GM21528 (cell line): Measurements from ENCODE around the gene GLE1.
"Not testable (repeated sequence)": the region's sequence is repeated elsewhere in the genome, so short reads cannot be mapped to it uniquely, and the experiment has no call there.

Source experiments
- ATAC-seq: cut with Tn5 transposase; IDR thresholded peaks from one replicate; pipeline ENCODE4 v1.9.1; 2021; ENCODE audit warnings: mild to moderate bottlenecking, moderate library complexity; ENCODE audit not compliant: unreplicated experiment, low FRiP score

The GLE1 gene

DNA sequence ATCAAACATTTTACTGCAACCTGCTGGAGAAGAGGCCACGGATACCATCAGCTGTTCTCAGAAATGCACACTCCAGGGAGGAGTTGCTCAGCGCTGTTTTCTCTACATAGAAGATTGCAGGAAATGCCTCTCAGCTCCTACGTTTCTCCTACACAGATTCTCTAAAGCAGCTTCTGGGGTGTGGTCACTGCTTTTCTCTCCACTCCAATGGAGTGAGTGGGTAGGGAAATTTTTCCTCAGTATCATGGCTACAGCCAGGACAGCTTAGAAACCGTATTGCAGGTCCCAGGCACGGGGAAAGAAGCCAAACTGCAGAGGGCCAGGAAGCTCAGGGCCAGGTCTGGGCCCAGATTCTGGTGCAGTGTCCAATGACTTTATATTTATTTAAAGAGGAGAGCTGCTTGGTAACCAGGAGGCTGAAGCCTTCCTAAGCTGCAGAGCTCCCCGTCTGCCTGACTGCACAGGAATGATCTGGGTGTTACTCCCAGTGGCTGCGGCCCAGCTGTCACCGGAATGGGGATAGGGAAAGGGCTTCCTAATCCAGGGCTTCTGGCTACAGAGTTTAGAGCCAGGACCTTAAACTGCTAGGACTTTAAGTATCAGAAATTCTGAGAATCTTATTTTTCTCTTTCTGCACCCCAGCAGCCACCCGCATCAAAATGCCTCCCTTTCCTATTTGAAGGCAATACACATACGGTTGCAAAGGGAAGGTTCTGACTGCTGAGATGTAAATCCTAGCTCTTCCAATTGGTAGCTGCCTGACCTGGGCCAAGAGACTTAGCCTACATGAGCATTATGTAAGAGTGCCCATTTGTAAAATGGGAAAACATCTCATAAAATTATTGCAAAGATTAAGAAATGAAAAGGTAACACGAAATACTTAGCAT is 46.5 kb downstream of the GLE1 start:
- no peak for ATAC-seq

DNA sequence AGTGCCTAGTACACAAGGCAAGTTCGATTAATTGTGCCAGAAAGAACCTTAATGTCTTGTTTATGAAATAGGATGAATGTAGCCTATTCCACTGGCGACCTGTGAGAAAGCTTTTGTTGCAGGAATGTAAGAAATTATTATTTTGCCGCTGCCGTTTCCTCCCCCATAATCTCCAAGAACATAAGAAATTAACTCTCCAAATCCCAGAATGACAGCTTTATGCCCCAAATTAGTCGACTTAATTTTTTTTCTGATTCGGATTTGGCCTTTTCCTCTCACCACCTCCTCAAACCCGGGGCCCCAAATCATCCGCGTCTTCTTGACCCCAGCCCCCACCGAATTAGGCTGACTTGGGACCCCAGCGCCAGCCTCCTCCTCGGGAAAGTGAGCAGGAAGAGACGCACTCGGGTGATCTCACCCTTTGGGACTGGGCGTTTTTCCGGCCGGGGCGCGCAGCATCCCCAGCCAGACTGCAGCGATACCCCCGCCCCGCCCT is 47.2 kb downstream of the GLE1 start:
- ATAC-seq, result no peak

DNA sequence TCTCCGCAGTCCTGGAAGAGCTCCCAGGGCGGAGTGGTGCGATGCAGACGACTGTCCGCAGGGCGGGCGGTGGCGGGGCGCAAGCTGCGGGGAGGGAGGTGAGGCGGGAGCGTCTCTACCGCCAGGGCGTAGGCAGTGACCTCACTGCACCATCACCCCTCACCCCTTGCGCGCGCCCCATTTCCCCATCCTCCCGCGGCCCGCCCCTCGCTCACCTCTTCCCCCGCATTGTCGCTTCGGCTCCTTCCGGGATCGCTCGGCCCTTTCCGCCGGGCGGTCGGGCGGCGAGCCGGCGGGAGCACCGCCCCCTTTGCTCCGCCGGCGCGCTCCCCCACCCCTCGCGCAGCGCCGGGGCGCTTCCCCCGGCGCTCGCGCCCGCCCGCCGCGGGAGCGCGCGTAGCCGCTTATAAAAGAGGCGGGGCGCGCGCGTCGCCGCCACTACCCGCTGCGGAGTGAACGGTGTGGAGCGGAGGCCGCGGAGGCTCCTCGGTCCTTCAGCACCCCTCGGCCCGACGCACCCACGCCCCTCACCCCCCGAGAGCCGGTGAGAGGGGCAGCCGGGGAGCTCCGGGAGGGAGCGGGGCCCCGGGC is 47.7 kb downstream of the GLE1 start, which contains the start of gene SPTAN1:
SPTAN1 (plus strand) TSS at position 435 of the 591 bp plus-strand sequence. CDS start 14,154 bp downstream, outside the sequence.
- ATAC-seq, result peak; percentile 70

DNA sequence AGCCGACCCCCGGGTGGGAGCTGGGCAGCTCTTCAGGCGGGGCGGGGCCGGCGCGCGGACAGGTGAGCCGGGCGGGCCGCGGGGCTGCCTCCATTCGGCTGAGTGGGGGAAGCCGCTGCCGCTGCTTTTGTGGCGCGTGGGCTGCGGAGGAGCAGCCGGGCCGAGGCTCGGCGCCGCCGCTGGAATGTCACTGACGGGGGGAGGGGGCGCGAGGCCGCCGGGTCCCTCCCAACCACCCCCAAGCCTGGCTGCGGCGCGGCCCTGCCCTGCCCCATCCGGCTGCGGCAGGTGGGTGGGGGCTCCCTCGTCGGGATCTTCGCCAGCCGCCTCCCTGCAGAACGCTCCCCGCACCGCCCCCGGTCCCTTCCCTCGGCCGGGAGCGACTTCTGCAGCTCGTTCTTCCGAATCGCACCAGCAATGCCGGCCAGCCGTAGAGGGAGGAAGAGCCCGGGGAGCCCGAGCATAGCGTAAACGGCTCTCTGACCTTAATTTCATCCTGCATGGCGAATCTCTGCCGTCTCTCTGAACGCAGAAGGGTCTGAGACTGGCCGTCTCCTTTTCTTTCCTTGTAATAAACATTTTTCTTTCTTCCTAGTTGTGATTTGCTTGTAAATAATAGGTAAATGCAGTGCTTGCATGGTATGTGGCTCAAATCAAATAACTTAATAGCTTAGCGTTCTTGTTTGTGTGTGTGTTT is 48.4 kb downstream of the GLE1 start:
- peak; percentile 33 for ATAC-seq

DNA sequence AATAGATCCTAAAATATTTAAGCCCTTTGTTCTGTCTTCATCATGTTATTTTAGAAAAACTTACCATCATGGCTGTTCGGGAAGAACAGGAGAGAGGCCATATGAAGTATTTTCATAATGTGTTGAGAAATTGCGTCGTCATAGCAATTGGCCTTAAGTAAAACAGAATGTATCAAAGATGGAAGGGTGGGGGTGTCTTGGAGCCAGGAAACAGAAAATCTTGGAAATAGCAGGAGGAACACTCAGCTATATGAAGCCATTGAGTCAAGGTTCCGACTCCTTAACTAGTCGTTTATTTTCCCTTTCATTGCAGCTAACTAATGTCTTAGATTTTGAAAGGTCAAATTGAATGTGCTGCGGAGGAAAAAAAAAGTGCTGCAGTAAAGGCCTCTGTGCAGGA is 49.2 kb downstream of the GLE1 start:
- no peak for ATAC-seq

DNA sequence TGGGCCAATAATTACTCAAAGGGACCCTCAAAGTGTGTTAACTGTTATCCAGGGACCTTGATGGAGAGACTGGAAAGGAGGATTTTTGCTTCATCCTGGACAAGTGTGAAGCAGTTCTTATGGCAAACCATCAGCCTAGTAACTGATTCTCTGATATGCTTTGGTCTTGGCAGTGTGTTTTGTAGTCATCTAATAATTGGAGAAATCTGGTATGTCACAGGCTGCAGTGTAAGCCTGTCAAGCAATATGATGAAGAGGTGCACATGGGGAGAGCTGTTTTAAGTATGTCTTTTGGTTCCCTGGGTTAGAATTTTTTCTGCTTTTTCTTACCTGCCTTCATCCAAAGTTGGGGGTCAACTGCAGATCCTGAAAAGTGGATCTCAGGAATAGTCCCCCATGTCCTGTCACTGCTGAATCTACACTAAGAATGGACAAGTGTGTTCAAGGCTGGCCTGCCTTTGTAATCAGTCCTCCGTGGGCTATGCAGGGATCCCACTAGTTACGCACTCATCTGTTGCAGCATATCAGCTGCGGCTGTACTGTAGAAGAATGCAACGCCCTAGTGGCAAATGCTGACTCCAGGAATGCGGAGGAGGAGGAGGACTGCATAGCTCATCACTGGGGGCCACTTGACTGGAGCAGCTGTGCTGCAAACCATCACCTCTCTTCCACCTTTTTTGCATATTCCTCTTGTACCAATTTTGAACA is 49.8 kb downstream of the GLE1 start:
- no peak for ATAC-seq

DNA sequence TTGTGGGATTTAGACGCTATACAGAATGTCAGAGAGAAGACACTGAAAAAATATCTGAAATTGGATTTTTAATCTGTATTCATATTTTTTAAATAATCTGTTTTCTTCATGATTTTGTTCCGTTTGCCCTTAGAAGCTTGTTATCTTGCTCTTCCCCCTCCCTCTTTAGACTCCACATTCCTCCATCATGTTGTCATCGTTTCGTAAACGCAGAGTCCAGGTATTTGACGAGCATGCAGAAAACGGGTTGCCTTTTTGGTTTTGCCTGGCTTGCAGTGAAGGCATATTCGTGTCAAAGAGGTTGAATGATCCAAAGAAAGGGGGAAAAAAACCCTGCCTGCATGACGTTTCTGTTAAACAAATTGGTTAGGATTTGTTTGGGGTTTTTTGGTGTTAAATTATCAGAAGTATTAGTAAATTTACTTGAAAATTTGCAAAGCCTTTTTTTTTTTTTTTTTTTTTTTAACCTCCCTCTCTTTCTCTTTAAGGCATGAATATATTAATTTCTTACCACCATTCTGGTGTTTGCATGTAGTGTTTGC is 50.7 kb downstream of the GLE1 start:
- ATAC-seq, result no peak

DNA sequence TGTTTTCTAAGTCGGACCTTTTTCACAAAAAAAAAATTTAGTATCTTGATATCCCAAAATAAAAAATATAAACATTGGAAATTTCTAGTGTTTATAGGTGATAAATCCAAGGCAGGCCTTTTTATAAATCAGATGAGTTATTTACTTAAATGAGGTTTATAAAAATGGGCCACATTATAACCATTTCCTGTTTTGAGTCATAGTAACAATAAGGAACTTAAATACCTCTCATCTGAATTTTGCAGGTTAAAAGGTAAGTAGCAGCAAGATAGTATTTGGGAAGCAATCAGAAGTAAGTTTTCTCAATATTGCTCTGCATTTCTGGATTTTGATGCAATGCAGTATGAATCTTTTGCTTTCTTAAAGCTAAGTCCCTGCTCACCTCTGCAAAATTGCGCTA is 51.8 kb downstream of the GLE1 start:
- no peak for ATAC-seq

DNA sequence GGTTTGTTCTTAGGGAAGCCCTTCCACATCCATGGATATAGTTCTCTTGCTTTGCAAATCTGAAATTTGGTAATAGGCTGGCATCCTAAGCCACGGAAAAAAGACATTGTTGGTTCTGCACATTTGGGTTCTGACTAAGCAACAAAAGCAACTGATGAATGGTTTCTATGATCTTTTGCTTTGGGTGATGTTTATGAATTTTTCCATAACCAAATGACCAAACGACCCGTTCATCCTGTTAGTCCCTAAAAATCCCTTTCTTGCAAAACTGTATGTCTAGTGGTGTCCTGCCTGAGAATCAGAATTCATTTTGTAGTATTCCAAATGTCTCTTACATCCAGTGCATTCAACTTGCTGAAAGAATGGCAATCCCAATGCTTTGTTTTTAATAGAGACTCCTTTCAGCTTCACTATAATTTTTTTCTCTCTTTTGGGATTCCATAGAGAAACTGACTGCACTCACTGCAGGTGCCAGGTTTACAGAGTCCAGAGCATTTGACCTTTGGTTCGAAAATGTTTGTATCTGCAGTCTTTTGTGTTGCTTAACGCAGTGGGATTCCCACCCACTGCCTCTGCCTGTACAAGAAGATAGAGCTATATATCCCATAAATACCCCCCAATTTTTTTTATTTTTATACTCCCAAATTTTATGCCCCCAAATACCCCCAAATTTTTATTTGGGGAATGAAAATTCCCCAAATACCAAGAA is 52.6 kb downstream of the GLE1 start:
- ATAC-seq, result no peak

DNA sequence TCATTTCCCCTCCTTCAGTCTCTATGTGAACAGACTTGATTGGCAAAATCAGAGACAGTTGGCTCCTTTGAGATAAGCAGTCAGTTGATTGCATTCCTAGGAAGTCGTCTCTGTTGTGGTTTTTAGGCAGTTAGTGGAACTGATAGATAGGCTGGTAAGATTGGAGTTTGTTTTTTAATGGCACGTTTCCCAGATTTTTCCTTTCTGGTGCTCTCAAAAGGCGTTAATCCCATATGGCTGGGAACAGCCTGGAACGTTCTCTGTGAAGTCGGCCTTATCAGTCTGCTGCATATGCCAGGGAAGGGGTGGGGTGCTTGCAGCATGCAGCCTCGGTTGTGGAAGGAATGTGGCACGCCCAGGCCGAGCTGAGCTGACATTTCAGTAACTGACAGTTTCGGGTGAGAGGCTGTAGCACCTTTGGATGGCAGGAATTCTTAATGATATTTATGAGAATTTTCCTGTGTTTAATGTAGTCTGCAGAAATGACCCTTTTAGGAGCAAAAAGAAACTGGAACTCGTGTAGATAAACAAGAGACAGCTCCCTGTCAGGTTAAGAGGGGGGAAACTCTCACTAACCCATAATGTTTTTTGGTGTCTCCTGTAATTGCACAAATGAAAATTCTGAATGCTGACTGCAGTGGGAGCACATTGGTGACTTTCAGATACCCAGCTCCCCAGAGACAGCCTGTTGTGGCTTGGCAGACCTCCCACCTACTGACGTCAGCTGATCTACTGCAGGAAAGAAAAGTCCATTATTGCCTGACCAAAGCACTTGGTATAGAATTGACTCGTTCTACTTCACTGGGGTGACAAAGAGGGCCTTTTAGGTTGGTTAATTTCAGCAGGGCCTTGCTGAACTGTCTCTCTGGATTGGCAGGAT is 54.2 kb downstream of the GLE1 start:
- ATAC-seq, result no peak

DNA sequence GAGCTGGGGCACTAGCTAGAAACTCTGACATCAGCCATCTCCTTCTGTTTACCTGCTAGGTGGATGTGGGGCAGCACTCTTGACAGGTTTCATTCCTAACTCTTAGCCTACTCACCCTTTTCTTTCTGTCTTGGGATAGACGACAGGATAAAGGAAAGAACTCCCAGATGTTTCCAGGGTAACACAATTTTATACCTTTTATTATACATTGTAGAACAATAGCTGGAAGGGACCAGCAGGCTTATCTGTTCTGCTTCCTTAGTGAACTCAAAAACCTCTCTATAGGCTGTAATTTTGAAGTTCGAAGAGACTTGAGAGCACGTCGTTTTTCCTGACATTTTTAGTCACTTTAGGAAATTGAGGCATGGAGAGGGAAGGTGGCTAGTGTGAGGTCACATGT is 61.1 kb downstream of the GLE1 start:
- ATAC-seq, result no peak

DNA sequence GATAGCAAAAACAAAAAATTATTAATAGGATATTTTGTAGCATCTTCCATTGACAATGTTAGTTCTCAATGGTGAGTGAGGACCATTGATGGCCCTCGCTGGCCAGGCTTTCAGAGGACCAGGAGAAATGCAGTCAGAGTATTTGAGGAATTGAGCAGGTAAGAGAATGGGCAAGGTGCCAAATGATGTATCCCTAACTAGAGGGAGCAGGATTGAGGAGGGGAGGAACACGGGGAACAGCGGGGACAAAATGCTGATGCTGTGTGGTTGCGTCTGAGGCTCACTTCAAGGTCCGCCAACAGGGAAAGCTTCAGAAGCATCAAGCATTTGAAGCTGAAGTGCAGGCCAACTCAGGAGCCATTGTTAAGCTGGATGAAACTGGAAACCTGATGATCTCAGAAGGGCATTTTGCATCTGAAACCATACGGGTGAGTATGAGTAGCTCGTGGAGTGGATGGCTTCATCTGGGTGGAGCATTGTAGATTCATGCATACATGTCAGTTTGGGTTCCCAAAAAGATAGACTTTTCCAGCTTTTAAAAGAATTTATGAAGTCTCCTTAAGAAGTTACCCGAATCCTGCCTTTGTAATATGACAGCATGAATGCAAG is 64.1 kb downstream of the GLE1 start:
- ATAC-seq, result no peak

DNA sequence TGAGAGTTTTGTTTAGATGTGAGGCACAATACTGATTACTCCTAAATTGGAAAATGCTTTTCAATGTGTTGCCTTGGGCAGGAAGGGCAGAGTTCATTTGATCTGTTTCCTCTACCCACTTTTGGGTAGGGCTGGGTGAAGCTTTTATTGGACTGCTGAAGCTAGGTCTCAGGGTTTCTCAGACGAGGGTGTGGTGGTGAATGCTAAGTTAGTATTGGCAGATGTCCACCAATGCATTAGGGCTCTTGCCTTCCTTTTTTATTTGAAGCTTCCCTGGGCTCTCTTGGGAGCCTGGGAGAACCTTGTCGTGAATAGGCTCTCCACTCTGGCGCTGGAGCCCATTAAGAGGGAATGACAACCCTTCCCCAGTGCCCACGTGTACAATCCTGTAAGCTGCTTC is 71.0 kb downstream of the GLE1 start:
- no peak for ATAC-seq

DNA sequence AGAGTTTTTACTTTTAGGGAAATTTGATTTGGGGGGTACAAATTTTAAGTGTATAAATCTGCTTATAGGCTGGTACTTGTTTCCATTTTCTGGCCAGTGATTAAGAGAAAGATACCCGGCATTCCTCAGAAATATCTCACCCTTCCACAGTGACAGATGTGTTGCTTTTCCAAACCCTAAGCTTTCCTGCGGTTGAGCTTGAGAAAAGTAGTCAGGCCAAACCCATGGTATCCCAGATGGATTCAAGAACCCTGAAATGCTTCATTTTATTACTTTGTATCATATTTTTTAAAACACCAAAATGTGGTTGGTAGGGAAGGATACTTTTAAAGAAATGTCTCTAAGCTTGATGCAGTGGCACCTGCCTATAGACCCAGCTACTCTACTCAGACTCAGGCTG is 71.4 kb downstream of the GLE1 start:
- ATAC-seq, result no peak

DNA sequence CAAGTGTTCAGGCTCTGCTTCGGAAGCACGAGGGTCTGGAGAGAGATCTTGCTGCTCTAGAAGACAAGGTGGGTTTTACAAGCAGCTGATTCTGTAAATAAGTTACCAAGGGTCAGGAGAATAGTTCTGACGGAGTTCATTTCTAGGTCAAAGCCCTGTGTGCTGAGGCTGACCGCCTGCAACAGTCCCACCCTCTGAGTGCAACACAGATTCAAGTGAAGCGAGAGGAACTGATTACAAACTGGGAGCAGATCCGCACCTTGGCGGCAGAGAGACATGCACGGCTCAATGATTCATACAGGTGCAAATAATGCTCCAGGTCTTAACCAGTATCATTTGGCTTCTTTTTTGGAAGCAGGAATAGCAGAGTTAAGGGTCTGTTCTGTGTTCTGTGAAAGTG is 72.7 kb downstream of the GLE1 start:
- ATAC-seq, result no peak

DNA sequence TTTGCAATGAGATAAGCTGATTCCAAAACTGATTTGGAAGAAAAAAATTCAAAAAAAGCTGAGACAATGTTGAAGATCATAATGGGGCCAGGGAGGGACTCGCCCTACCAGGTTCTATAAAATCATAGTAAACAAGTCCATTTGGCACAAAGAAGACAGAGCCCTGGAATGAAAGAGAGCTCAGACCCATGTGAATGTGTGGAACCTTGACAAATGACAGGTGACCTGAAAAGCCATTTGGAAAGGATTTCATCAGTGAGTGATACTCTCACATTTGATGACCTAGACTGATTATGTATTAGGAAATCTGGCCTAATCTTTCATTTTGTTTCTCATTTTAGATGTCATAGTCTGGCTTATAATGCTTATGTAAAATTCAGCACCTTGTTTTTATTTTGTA is 74.7 kb downstream of the GLE1 start:
- no peak for ATAC-seq

DNA sequence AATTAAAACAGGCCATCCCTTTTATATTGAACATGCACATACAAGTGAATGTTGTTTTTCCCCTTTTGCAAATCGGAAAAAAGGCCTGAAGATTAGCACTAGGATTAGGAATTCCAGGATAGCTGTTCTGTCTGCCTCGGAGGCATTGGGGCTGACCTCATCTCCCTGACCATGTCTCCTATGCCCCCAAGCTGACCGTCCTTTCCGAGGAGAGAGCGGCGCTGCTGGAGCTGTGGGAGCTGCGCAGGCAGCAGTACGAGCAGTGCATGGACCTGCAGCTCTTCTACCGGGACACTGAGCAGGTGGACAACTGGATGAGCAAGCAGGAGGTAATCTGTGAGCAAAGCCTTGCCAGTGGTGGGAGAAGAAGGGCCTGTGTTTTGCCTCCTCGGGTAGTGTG is 76.2 kb downstream of the GLE1 start:
- ATAC-seq, result no peak

DNA sequence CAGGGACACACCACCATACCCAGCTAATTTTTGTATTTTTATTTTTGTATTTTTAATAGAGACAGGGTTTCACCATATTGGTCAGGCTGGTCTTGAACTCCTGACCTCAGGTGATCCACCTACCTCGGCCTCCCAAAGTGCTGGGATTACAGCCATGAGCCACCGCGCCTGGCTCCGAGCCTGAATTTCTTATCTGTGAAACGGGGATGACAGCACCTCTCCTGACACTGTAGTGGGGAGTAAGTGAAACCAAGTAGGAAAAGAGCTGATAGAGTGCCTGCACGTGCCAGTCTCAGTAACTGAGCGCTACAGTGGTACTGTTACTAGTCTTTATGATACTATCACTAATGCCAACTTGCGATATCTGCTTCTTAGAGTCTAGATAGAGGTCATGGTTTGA is 80.6 kb downstream of the GLE1 start:
- ATAC-seq, result not testable (repeated sequence)
